K562 (cell line): ENCODE measurements around the gene MLLT1. TPM values are rescaled to one million over a fixed set of nuclear protein-coding genes. Genes with fewer than 3 reads are reported as not detected.

Source experiments
- ATAC-seq: fragments of 200-7000 bp; cut with Tn5 transposase; 3 replicates; pipeline ENCODE4 v1.9.1; 2020; ENCODE audit warnings: moderate library complexity
- BruUV-seq: library from RNA; stranded (reverse); fragments of 400-500 nt; replicated peaks from 2 replicates; lab custom pipeline; 2021; lab: Mats Ljungman, UMichigan
- CTCF ChIA-PET: fragments of 300-600 bp; formaldehyde crosslinking; extraction: SDS; loops from one replicate; lab custom pipeline; 2021; ENCODE audit warnings: low intra/inter-chr PET ratio; lab: Yijun Ruan, JAX
- POLR2A ChIA-PET: fragments of 300-600, 350-650 bp; sonication (Branson Sonifier 250); formaldehyde crosslinking; extraction: SDS; loops from one replicate; lab custom pipeline; 2021; ENCODE audit warnings: antibody characterized with exemption, inconsistent platforms; lab: Yijun Ruan, JAX
- DNase-seq, 4 experiments: peaks; one replicate each; pipeline versions ENCODE4 v3.0.0 to v3.0.0-alpha.2; 2011 to 2018; ENCODE audit warnings: low spot score in 3 of 4, mixed read lengths in 3 of 4; ENCODE audit errors: extremely low read depth in 1 of 4
- FAIRE-seq: peaks from 2 replicates; lab custom pipeline; 2011; peaks lifted over from hg19 to GRCh38; lab: Jason Lieb, UNC
- H2AFZ ChIP-seq: 2 replicates; pipeline ENCODE4 v1.6.0; 2011; ENCODE audit warnings: low read depth, low read length, control low read depth, inconsistent platforms
- H3K27ac ChIP-seq: fragments of 200-600 bp; 3 replicates; pipeline ENCODE4 v1.8.0; 2011; ENCODE audit warnings: low read depth, mild to moderate bottlenecking, control low read depth, inconsistent platforms, low read length, moderate library complexity, mixed read lengths; ENCODE audit errors: extremely low read depth
- H3K27me3 ChIP-seq, 2 experiments: fragments of 300-600 bp in 1 of 2; 2 replicates in 1 of 2; 3 replicates in 1 of 2; pipeline versions ENCODE4 v1.6.0 to v1.8.0; 2011; ENCODE audit warnings: inconsistent platforms in 2 of 2, low read length in 2 of 2, mild to moderate bottlenecking in 1 of 2, mixed read lengths in 1 of 2, moderate library complexity in 1 of 2; ENCODE audit not compliant: control insufficient read depth in 2 of 2, insufficient read depth in 2 of 2
- H3K36me3 ChIP-seq: fragments of 300-600 bp; 3 replicates; pipeline ENCODE4 v1.8.0; 2011; ENCODE audit warnings: mild to moderate bottlenecking, low read length, inconsistent platforms; ENCODE audit not compliant: control insufficient read depth, insufficient read depth
- H3K4me1 ChIP-seq, 2 experiments: fragments of 200-600 bp in 1 of 2; replicated peaks in 1 of 2; 2 replicates in 1 of 2; 3 replicates in 1 of 2; pipeline versions ENCODE4 v1.5.1 to v1.8.0; 2011; ENCODE audit warnings: inconsistent platforms in 2 of 2, low read length in 2 of 2, mild to moderate bottlenecking in 1 of 2, mixed read lengths in 1 of 2, moderate library complexity in 1 of 2; ENCODE audit not compliant: control insufficient read depth in 2 of 2, insufficient read depth in 2 of 2
- H3K4me2 ChIP-seq: 2 replicates; pipeline ENCODE4 v1.6.1; 2011; ENCODE audit warnings: low read length, control low read depth, inconsistent platforms, mixed read lengths; ENCODE audit not compliant: insufficient read depth
- H3K4me3 ChIP-seq: fragments of 200-600 bp; sonication (generic), shearing (Covaris generic); 2 replicates; pipeline ENCODE4 v1.5.1; 2016; ENCODE audit warnings: control low read depth, inconsistent platforms
- H3K79me2 ChIP-seq: fragments of 200-600 bp; 3 replicates; pipeline ENCODE4 v1.8.0; 2011; ENCODE audit warnings: low read length, inconsistent platforms; ENCODE audit not compliant: control insufficient read depth, insufficient read depth
- H3K9ac ChIP-seq, 2 experiments: 2 replicates each; pipeline versions ENCODE4 v1.6.0 to v1.6.1; 2011; ENCODE audit warnings: low read depth in 2 of 2, low read length in 2 of 2, control low read depth in 1 of 2, inconsistent platforms in 1 of 2, mild to moderate bottlenecking in 1 of 2, mixed read lengths in 1 of 2; ENCODE audit not compliant: insufficient read depth in 1 of 2
- H3K9me1 ChIP-seq: one replicate; pipeline ENCODE4 v1.6.0; 2011; ENCODE audit warnings: inconsistent platforms, mild to moderate bottlenecking, low read length, moderate library complexity; ENCODE audit not compliant: control insufficient read depth, insufficient read depth
- H3K9me3 ChIP-seq: replicated peaks from 2 replicates; pipeline ENCODE4 v1.5.1; 2011; ENCODE audit warnings: low read depth, low read length, inconsistent platforms; ENCODE audit not compliant: control insufficient read depth, insufficient read depth
- H4K20me1 ChIP-seq: replicated peaks from 2 replicates; pipeline ENCODE4 v1.6.1; 2011; ENCODE audit warnings: low read length, inconsistent platforms, mixed read lengths; ENCODE audit not compliant: control insufficient read depth, insufficient read depth
- NFIC ChIP-seq: fragments of 450-650 bp; IDR thresholded peaks from 2 replicates; pipeline ENCODE4 v1.6.1; 2017; ENCODE audit warnings: mild to moderate bottlenecking, inconsistent platforms
- ZBTB9 ChIP-seq: fragments of 450-650 bp; formaldehyde crosslinking; IDR thresholded peaks from 2 replicates; pipeline ENCODE4 v1.4.0; 2020; ENCODE audit warnings: mild to moderate bottlenecking, moderate library complexity
- WGBS: fragments of 100-300 bp; shearing (Covaris generic); methylation state at CpG from one replicate; pipeline ENCODE4 v1.1.6; 2016; ENCODE audit warnings: low coverage, mixed read lengths; ENCODE audit not compliant: insufficient coverage; ENCODE audit errors: missing lambda C conversion rate; 5-methylcytosine and 5-hydroxymethylcytosine counted together
- in situ Hi-C: fragments of 300-500 bp; cut with MboI; formaldehyde crosslinking; loops from 4 replicates; pipeline ENCODE4 v1.15.0; 2018; ENCODE audit warnings: inconsistent platforms, mixed read lengths
- intact Hi-C: fragments of 100-400 bp; cut with micrococcal nuclease; formaldehyde crosslinking; loops from 2 replicates; pipeline ENCODE4 v1.14.2; 2022
- polyA plus RNA-seq, 8 experiments: library from polyadenylated mRNA; depleted of rRNA in 4 of 8; stranded (reverse) in 5 of 8; unstranded in 3 of 8; fragments of >200 nt; fragmentation: Nextera tagmentation in 2 of 8; fragmentation: Illumina TruSeq in 1 of 8; extraction: Ambion mirVana in 2 of 8; extraction: Trizol in 1 of 8; gene quantifications; 2 replicates each; pipeline versions ENCODE4 v1.2.1 to v1.2.3, GENCODE V29; 2011 to 2014; ENCODE audit warnings: inconsistent platforms in 1 of 8, missing spikeins in 1 of 8
- total RNA-seq, 7 experiments: library from RNA; depleted of rRNA in 6 of 7; stranded (reverse); fragments of >200 nt in 6 of 7; fragmentation: Illumina TruSeq in 2 of 7; extraction: Trizol in 2 of 7; gene quantifications; 2 replicates each; pipeline versions ENCODE4 v1.2.1 to v1.2.3, GENCODE V29; 2011 to 2021; ENCODE audit warnings: low replicate concordance in 1 of 7

Gene MLLT1
- total and polyA plus RNA-seq, 9 of the 15 experiments (the other 6 are each of a cell fraction or from before 2014, with no cell fraction given), result 0.23 to 63.5 (median 15.4) TPM

GRCh38 chr19:6233827-6234511 is 45.8 kb downstream of the MLLT1 start:
- Histone ChIP-seq H3K4me2 (peak overlapping the region; percentile 19; the same call in 1 of the 2 replicates), H2AFZ (no peak overlapping the region), H3K9ac (peak overlapping the region in 1 of 2 experiments; percentile 68; a peak in 2 of 4 replicates), H3K36me3 (peaks cover 30% of the 10 kb centered on the region; the same call in 2 of the 3 replicates), H3K4me3 (no peak overlapping the region), H3K27me3 (no peaks in the 10 kb centered on the region), H3K79me2 (peaks cover 85% of the 10 kb centered on the region), H3K27ac (no peak overlapping the region), H3K4me1 (peaks cover 17 to 54% of the 10 kb centered on the region in 2 experiments; a peak in 4 of 5 replicates), H3K9me3 (no peaks in the 10 kb centered on the region), H4K20me1 (peaks cover 31% of the 10 kb centered on the region), H3K9me1 (peaks cover 14% of the 10 kb centered on the region)
- no TSS peak for BruUV-seq
- WGBS, result 66% methylated on average over 16 of the region's 21 CpGs
- no peak for TF ChIP-seq ZBTB9 (CRISPR knock-in tag)
- peak; percentile 43; the same call in 1 of the 2 replicates for TF ChIP-seq NFIC
- ATAC-seq, result no peak
- in situ Hi-C loops (no loop called here), intact Hi-C loops (no loop called here)
- POLR2A ChIA-PET, result interaction anchor here (1.0 kb wide), 1 partner anchor 9 kb away, joined by 3 read pairs; no protein-coding TSS in a partner anchor
- CTCF ChIA-PET, result no interaction called here
- peak; percentile 19 for FAIRE-seq
- peak in 3 of 4 experiments; percentile 22 to 39 (median 37) for DNase-seq
